IPS-18c (cell line): ENCODE data around the gene MAST4.

Experiments used
- H3K4me3 ChIP-seq: 2 replicates; pipeline ENCODE4 v1.7.0; 2013; ENCODE audit warnings: low read depth, mild to moderate bottlenecking, low read length, moderate library complexity; ENCODE audit not compliant: insufficient read depth
- H3K9me3 ChIP-seq: one replicate; pipeline ENCODE4 v1.6.1; 2013; ENCODE audit warnings: mild to moderate bottlenecking, low read length, moderate library complexity; ENCODE audit not compliant: control insufficient read depth, insufficient read depth

MAST4 gene

GRCh38 chr5:67077296-67077695 is 481.1 kb downstream of the MAST4 start:
- Histone ChIP-seq H3K4me3 (no peak overlapping the region), H3K9me3 (no peaks in the 10 kb centered on the region)

GRCh38 chr5:67081261-67081660 is 485.1 kb downstream of the MAST4 start:
- Histone ChIP-seq H3K4me3 (no peak overlapping the region), H3K9me3 (no peaks in the 10 kb centered on the region)

GRCh38 chr5:67082941-67083340 is 486.7 kb downstream of the MAST4 start:
- H3K9me3 ChIP-seq, result no peaks in the 10 kb centered on the region

GRCh38 chr5:67085616-67086015 is 489.4 kb downstream of the MAST4 start:
- Histone ChIP-seq H3K9me3 (no peaks in the 10 kb centered on the region), H3K4me3 (no peak overlapping the region)

More at GRCh38 chr5:67082941-67083340, 486.7 kb downstream of the MAST4 start:
- H3K4me3 ChIP-seq, result no peak overlapping the region

- no peaks in the 10 kb centered on the region for H3K9me3 ChIP-seq
- no peak overlapping the region for H3K4me3 ChIP-seq
Measured at GRCh38 chr5:67089200-67089725, 493.1 kb downstream of the MAST4 start.

- Histone ChIP-seq H3K9me3 (no peaks in the 10 kb centered on the region), H3K4me3 (no peak overlapping the region)
Measured at GRCh38 chr5:67090040-67090439, 493.8 kb downstream of the MAST4 start.

GRCh38 chr5:67090593-67090992 is 494.4 kb downstream of the MAST4 start:
- H3K9me3 ChIP-seq, result no peaks in the 10 kb centered on the region
- H3K4me3 ChIP-seq, result no peak overlapping the region

- Histone ChIP-seq H3K9me3 (no peaks in the 10 kb centered on the region), H3K4me3 (no peak overlapping the region)
Measured at GRCh38 chr5:67092535-67092934, 496.3 kb downstream of the MAST4 start.

- Histone ChIP-seq H3K4me3 (no peak overlapping the region), H3K9me3 (no peaks in the 10 kb centered on the region)
Measured at GRCh38 chr5:67093279-67093678, 497.1 kb downstream of the MAST4 start.

- Histone ChIP-seq H3K4me3 (no peak overlapping the region), H3K9me3 (no peaks in the 10 kb centered on the region)
Measured at GRCh38 chr5:67094476-67095300, 498.5 kb downstream of the MAST4 start.

- no peak overlapping the region for H3K4me3 ChIP-seq
- H3K9me3 ChIP-seq, result no peaks in the 10 kb centered on the region
Measured at GRCh38 chr5:67095346-67096171, 499.4 kb downstream of the MAST4 start.

- no peak overlapping the region for H3K4me3 ChIP-seq
- no peaks in the 10 kb centered on the region for H3K9me3 ChIP-seq
Measured at GRCh38 chr5:67098656-67099055, 502.5 kb downstream of the MAST4 start.

GRCh38 chr5:67100301-67100700 is 504.1 kb downstream of the MAST4 start:
- Histone ChIP-seq H3K9me3 (no peaks in the 10 kb centered on the region), H3K4me3 (no peak overlapping the region)

- Histone ChIP-seq H3K9me3 (no peaks in the 10 kb centered on the region), H3K4me3 (no peak overlapping the region)
Measured at GRCh38 chr5:67102708-67103107, 506.5 kb downstream of the MAST4 start.

- no peak overlapping the region for H3K4me3 ChIP-seq
- no peaks in the 10 kb centered on the region for H3K9me3 ChIP-seq
Measured at GRCh38 chr5:67104859-67105258, 508.7 kb downstream of the MAST4 start.

- H3K9me3 ChIP-seq, result no peaks in the 10 kb centered on the region
- no peak overlapping the region for H3K4me3 ChIP-seq
Measured at GRCh38 chr5:67105270-67105669, 509.1 kb downstream of the MAST4 start.

- Histone ChIP-seq H3K4me3 (no peak overlapping the region), H3K9me3 (no peaks in the 10 kb centered on the region)
Measured at GRCh38 chr5:67106626-67107342, 510.6 kb downstream of the MAST4 start.
